Heart right ventricle (tissue), 16 donors: Measurements from ENCODE around the gene MYO1E. TPM values are rescaled to one million over a fixed set of nuclear protein-coding genes. Genes with fewer than 3 reads are reported as not detected.

ENCODE experiments used
- ATAC-seq, 8 donors: fragments of 200-7000 bp; cut with Tn5 transposase; one replicate each; pipeline ENCODE4 v1.9.1; 2020; ENCODE audit warnings: mild to moderate bottlenecking in 8 of 8, moderate library complexity in 8 of 8, moderate number of reproducible peaks in 1 of 8
- DNase-seq, 2 donors: peaks; one replicate each; pipeline ENCODE4 v3.0.0-alpha.2; 2020
- H3K27ac ChIP-seq, 10 donors: fragments of 200-600 bp; sonication (generic) in 2 of 10; one replicate each; pipeline versions ENCODE4 v1.5.0 to v1.8.0; 2020 to 2022; ENCODE audit warnings: mild to moderate bottlenecking in 3 of 10
- H3K27me3 ChIP-seq, 7 donors: fragments of 200-600 bp; one replicate each; pipeline ENCODE4 v1.8.0; 2021 to 2022; ENCODE audit warnings: mild to moderate bottlenecking in 2 of 7
- H3K36me3 ChIP-seq, 9 donors: fragments of 200-600 bp; sonication (generic) in 1 of 9; one replicate each; pipeline versions ENCODE4 v1.5.0 to v1.8.0; 2020 to 2022; ENCODE audit warnings: mild to moderate bottlenecking in 2 of 9
- H3K4me1 ChIP-seq, 9 donors: fragments of 200-600 bp; sonication (generic) in 1 of 9; one replicate each; pipeline versions ENCODE4 v1.5.0 to v1.8.0; 2020 to 2022; ENCODE audit warnings: mild to moderate bottlenecking in 4 of 9
- H3K4me3 ChIP-seq, 10 donors: fragments of 200-600 bp; sonication (generic) in 2 of 10; one replicate each; pipeline versions ENCODE4 v1.5.0 to v1.8.0; 2020 to 2022; ENCODE audit warnings: mild to moderate bottlenecking in 7 of 10, moderate library complexity in 2 of 10
- H3K9me3 ChIP-seq, 11 donors: fragments of 200-600 bp in 10 of 11; sonication (generic) in 2 of 11; one replicate each; pipeline versions ENCODE4 v1.5.0 to v1.8.0; 2013 to 2022; ENCODE audit warnings: mild to moderate bottlenecking in 2 of 11, control low read depth in 1 of 11, moderate library complexity in 1 of 11
- CTCF ChIP-seq, 9 donors: fragments of 200-600 bp; sonication (generic) in 2 of 9; IDR thresholded peaks; one replicate each; pipeline versions ENCODE4 v1.5.0 to v1.8.0; 2021 to 2022; ENCODE audit warnings: antibody characterized with exemption in 9 of 9, mild to moderate bottlenecking in 5 of 9, moderate library complexity in 1 of 9
- WGBS, 2 donors: extraction: QIAGEN DNeasy Blood & Tissue Kit; methylation state at CpG; one replicate each; pipeline ENCODE4 v1.1.7; 2013; ENCODE audit warnings: inconsistent platforms in 1 of 2; 5-methylcytosine and 5-hydroxymethylcytosine counted together
- intact Hi-C, 10 donors: fragments of 100-400 bp; cut with DNase I; formaldehyde crosslinking; loops; one replicate each; pipeline versions ENCODE4 v1.11.1 to v1.14.2; 2022
- polyA plus RNA-seq, 2 donors: library from polyadenylated mRNA; stranded (reverse); fragments of 200-250 nt; gene quantifications; one replicate each; pipeline ENCODE4 v1.2.3, GENCODE V29; 2013
- total RNA-seq, 10 donors: library from RNA; stranded (reverse); fragmentation: NEBNext Ultra II Directional in 3 of 10; extraction: Animal tissue kit (Norgen Biotek cat#: 25700) in 3 of 10; gene quantifications; one replicate each; pipeline versions ENCODE4 v1.2.1 to v1.2.4, GENCODE V29; 2021 to 2023
- donor health status: Arrhythmogenic right ventricular cardiomyopathy.
- donor health status: ischemic (EF 13 %, LVEDD 7.1; RV severe dilation, severe dysfunction).
- donor health status: healthy with polysubstance abuse.
- donor health status: DM: no; HTN: yes; CAD: no.
- donor health status: DM: no; HTN: no; CAD: no.
- donor health status: ischemic (EF 25% LVEDD 6.9; RV normal size, moderate dysfunction).
- donor health status: ischemic (EF 25% LVEDD 5.7; RV mildly dilated, moderate dysfunction).
- donor health status: healthy.
- donor health status: DM: yes; HTN: yes; CAD: no.
- donor health status: Ischemic cardiomyopathy.
- donor health status: ischemic (EF 35%, LVEDD 5.7; RV mildly dilated, moderate dysfunction).
- donor health status: nonischemic (EF 11% LVEDD 7.7; RV severe dilation, severe dysfunction).
- donor health status: DM: yes; HTN: yes; CAD: no.
- donor health status: PGD.
- donor health status: ischemic (EF 29% LVEDD 5.4; RV normal size, mild dysfunction).
- donor health status: nonischemic (EF 23%, LVEDD 6.1; RV moderate dilation, normal function).

MYO1E gene
- total and polyA plus RNA-seq, 12 donors: 9.3 to 75.3 (median 27.4) TPM

GRCh38 chr15:59371458-59372351 is 966 bp downstream of the MYO1E start:
- peaks cover 0 to 30% (median 0%) of the 10 kb centered on the region in 7 donors for H3K27me3 ChIP-seq
- peaks cover 0 to 44% (median 22%) of the 10 kb centered on the region in 9 donors for H3K4me1 ChIP-seq
- no peaks in the 10 kb centered on the region for H3K36me3 ChIP-seq
- H3K9me3 ChIP-seq: no peaks in the 10 kb centered on the region
- TF ChIP-seq CTCF (IDR thresholded peaks at IDR 0.05): no peak
- intact Hi-C loops: loop anchor here in 8 of 10 donors (5.0 to 10.0 kb wide), 7 partner anchors 66 to 149 kb away; partner anchors contain the start of gene FAM81A (in 4 of the 8)
- ATAC-seq (peak; percentile 5 to 55 (median 18)), DNase-seq (peak in 1 of 2 donors; percentile 37)
- 0 to 1% methylated on average over 76 to 87 of the region's 93 CpGs for WGBS, 2 donors
- H3K27ac ChIP-seq: peak overlapping the region; percentile 83 to 97 (median 93)
- H3K4me3 ChIP-seq: peak overlapping the region; percentile 75 to 99 (median 90)

- Histone ChIP-seq H3K4me3 (peak overlapping the region in 3 of 10 donors; percentile 5 to 99 (median 6)), H3K4me1 (peaks cover 0 to 63% (median 19%) of the 10 kb centered on the region in 9 donors), H3K36me3 (no peaks in the 10 kb centered on the region), H3K9me3 (no peaks in the 10 kb centered on the region), H3K27ac (peak overlapping the region in 2 of 10 donors; percentile 10 to 52), H3K27me3 (peaks cover 0 to 30% (median 0%) of the 10 kb centered on the region in 7 donors)
- intact Hi-C loops: no loop called here
- TF ChIP-seq CTCF (IDR thresholded peaks at IDR 0.05): no peak
- DNase-seq (no peak), ATAC-seq (no peak)
- WGBS, 2 donors: 93 to 98% methylated on average over 2 of the region's 2 CpGs
These were observed 3.1 kb downstream of the MYO1E start for GRCh38 chr15:59369597-59369996.

GRCh38 chr15:59367022-59367451 is 5.6 kb downstream of the MYO1E start:
- WGBS, 2 donors: 73 to 85% methylated on average over 5 of the region's 5 CpGs
- Histone ChIP-seq H3K4me1 (peaks cover 0 to 57% (median 12%) of the 10 kb centered on the region in 9 donors), H3K36me3 (no peaks in the 10 kb centered on the region), H3K9me3 (no peaks in the 10 kb centered on the region), H3K4me3 (no peak overlapping the region), H3K27me3 (peaks cover 0 to 13% (median 0%) of the 10 kb centered on the region in 7 donors), H3K27ac (peak overlapping the region in 1 of 10 donors; percentile 3)
- no peak for ATAC-seq
- no peak for DNase-seq
- no peak for TF ChIP-seq CTCF (IDR thresholded peaks at IDR 0.05)
- intact Hi-C loops: no loop called here

GRCh38 chr15:59366333-59367021 is 6.2 kb downstream of the MYO1E start:
- Histone ChIP-seq H3K27me3 (peaks cover 0 to 9% (median 0%) of the 10 kb centered on the region in 7 donors), H3K36me3 (no peaks in the 10 kb centered on the region), H3K4me3 (no peak overlapping the region), H3K9me3 (no peaks in the 10 kb centered on the region), H3K27ac (peak overlapping the region in 2 of 10 donors; percentile 3 to 13), H3K4me1 (peaks cover 0 to 57% (median 12%) of the 10 kb centered on the region in 9 donors)
- ATAC-seq (peak in 5 of 8 donors; percentile 45 to 78 (median 59)), DNase-seq (no peak)
- no peak for TF ChIP-seq CTCF (IDR thresholded peaks at IDR 0.05)
- WGBS, 2 donors: 47 to 68% methylated on average over 7 of the region's 7 CpGs
- intact Hi-C loops: no loop called here
